ENCODE data around the gene RRAGD.

DNA sequence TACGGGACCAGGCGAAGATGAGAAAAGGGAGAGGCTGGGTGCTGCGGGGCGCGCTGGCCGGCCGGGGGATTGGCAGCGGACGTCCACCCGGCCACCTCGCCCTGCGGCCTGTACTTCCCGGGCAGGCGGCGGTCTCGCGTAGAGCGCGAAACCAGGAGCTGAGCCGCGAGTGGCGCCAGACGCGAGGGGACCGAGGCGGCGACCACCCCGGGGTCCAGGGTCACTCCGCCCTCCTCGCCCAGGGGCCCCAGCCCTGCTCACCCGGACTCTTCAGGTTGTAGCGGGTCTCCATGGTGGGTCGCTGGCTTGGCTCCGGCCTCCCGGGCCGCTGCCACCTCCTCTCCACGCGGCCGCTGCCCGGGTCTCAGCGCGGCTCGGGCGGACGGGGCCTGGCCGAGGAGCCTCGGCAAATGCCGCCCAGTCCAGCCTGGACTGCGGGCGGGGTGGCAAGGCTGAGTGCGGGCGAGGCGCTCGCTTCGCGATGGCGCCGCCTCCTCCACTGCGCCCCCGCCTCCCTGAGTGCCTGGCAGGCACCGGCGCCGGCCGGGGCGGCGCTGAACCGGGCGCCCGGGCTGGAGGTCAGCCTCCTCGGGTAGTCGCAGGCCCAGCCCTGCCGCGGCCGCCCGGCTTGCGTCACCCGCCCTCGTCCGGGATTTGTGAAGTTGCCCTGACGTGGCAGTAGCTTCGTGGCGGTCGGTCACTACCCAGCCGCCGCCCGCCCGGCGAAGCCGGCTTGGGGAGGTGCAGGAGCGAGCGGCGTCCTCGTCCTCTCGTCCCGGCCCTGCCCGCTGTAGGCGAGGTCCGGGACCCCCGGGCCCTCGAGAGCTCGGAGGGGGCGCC lies 59.6 kb downstream of the RRAGD start, which contains the start of gene UBE2J1:
- TF ChIP-seq, protein P1, sequence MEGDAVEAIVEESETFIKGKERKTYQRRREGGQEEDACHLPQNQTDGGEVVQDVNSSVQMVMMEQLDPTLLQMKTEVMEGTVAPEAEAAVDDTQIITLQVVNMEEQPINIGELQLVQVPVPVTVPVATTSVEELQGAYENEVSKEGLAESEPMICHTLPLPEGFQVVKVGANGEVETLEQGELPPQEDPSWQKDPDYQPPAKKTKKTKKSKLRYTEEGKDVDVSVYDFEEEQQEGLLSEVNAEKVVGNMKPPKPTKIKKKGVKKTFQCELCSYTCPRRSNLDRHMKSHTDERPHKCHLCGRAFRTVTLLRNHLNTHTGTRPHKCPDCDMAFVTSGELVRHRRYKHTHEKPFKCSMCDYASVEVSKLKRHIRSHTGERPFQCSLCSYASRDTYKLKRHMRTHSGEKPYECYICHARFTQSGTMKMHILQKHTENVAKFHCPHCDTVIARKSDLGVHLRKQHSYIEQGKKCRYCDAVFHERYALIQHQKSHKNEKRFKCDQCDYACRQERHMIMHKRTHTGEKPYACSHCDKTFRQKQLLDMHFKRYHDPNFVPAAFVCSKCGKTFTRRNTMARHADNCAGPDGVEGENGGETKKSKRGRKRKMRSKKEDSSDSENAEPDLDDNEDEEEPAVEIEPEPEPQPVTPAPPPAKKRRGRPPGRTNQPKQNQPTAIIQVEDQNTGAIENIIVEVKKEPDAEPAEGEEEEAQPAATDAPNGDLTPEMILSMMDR (conservative IDR thresholded peaks at IDR 0.05; ENCODE audit: low read depth in 2 of 2) = no peak
- no peak for TF ChIP-seq EZH2phosphoT487 (IDR thresholded peaks at IDR 0.05; ENCODE audit: unreplicated experiment)
- no peak for TF ChIP-seq EZH2 (IDR thresholded peaks at IDR 0.05; ENCODE audit: low read depth, unreplicated experiment)
- TF ChIP-seq REST (IDR thresholded peaks at IDR 0.05; ENCODE audit: unreplicated experiment) = no peak
- peak; percentile 49 for TF ChIP-seq POLR2AphosphoS5 (IDR thresholded peaks at IDR 0.05; ENCODE audit: low read depth)
- TF ChIP-seq ZNF331 (CRISPR knock-in tag; IDR thresholded peaks at IDR 0.05; ENCODE audit: low read depth) = no peak
- TF ChIP-seq STAT1 (IDR thresholded peaks at IDR 0.05; ENCODE audit: unreplicated experiment) = no peak
- TF ChIP-seq, protein P2, sequence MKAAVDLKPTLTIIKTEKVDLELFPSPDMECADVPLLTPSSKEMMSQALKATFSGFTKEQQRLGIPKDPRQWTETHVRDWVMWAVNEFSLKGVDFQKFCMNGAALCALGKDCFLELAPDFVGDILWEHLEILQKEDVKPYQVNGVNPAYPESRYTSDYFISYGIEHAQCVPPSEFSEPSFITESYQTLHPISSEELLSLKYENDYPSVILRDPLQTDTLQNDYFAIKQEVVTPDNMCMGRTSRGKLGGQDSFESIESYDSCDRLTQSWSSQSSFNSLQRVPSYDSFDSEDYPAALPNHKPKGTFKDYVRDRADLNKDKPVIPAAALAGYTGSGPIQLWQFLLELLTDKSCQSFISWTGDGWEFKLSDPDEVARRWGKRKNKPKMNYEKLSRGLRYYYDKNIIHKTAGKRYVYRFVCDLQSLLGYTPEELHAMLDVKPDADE (IDR thresholded peaks at IDR 0.05) = no peak
- no peak for TF ChIP-seq ZNF114 (CRISPR knock-in tag; IDR thresholded peaks at IDR 0.05)
- peak; percentile 78 for TF ChIP-seq CREB1 (CRISPR knock-in tag; IDR thresholded peaks at IDR 0.05; ENCODE audit: low read depth)
- TF ChIP-seq ZNF462 (CRISPR knock-in tag; IDR thresholded peaks at IDR 0.05) = no peak
